ENCODE results near the gene KDM4E.
"Not testable (repeated sequence)": the region's sequence is repeated elsewhere in the genome, so short reads cannot be mapped to it uniquely, and the experiment has no call there.

The KDM4E gene

DNA sequence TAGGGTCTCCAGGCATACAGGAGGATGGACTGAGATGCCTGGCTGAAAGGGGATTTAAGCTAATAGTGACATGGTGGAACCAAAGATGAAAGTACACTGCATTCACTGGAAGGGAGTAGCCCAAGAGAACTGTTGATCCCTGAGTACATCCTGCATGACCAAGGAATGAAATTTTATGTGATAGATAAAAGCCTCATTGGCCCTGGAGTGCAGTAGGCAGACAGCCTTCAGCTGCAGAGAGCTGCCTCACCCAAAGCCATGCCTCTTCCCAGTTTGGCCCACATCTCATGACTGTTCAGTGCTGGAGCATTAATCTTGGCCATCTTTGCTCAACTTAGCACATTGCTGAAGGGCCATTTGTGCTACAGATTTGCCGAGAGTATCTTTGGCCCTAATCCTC is 8.0 kb downstream of the KDM4E start:
- DNase-seq (ENCODE audit: low read depth), result no peak
- TF ChIP-seq CTCF (IDR thresholded peaks at IDR 0.05; ENCODE audit: control insufficient read depth, extremely low read depth, insufficient read depth), result no peak
- no peak overlapping the region for H3K4me3 ChIP-seq (ENCODE audit: low read depth, low read length)

DNA sequence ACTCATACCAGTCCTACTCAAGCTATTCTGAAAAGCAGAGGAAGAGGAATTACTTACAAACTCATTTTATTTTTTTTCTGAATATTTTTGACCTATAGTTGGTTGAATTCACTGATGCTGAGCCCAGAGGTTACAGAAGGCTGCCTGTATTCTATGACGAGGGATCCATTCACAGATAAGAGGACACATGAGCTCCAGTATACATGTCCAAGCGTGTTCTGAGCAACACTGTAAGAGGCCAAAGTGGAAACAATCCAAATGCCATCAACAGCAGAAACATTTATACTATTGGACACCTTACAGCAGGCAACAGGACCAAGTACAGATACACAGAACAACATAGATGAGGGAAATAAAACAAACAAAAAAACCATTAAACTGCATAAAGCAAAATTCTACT is 10.3 kb downstream of the KDM4E start:
- no peak for DNase-seq (ENCODE audit: low read depth)
- no peak overlapping the region for H3K4me3 ChIP-seq (ENCODE audit: low read depth, low read length)
- no peak for TF ChIP-seq CTCF (IDR thresholded peaks at IDR 0.05; ENCODE audit: control insufficient read depth, extremely low read depth, insufficient read depth)

DNA sequence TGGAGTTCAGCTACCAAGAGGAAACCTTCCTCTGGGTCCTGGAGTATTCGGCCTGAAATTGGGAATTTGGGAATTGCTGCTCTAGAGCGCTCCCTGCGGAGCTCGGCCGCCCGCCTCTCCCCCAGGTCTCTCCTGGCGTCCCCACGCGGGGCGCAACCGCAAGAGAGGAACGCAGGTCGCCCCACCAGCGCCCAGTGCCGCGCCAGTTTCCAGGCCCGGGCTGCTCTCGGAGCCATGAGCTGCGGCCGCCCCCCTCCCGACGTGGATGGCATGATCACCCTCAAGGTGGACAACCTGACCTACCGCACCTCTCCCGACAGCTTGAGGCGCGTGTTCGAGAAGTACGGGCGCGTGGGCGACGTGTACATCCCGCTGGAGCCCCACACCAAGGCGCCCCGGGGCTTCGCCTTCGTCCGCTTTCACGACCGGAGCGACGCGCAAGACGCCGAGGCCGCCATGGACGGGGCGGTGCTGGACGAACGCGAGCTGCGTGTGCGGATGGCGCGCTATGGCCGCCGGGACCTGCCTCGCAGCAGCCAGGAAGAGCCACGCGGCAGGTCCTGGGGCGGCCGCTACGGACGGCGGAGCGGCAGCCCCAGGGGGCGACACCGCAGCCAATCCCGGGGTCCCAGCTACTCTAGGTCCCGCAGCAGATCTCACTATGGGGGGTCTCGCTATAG is 12.4 kb downstream of the KDM4E start:
- DNase-seq (ENCODE audit: low read depth); H3K4me3 ChIP-seq (ENCODE audit: low read depth, low read length): not testable (repeated sequence)

- H3K4me3 ChIP-seq (ENCODE audit: low read depth, low read length), result no peak overlapping the region
- no peak for DNase-seq (ENCODE audit: low read depth)
- no peak for TF ChIP-seq CTCF (IDR thresholded peaks at IDR 0.05; ENCODE audit: control insufficient read depth, extremely low read depth, insufficient read depth)
Observed at GRCh38 chr11:95042239-95042638, 17.2 kb downstream of the KDM4E start.

- TF ChIP-seq CTCF (IDR thresholded peaks at IDR 0.05; ENCODE audit: control insufficient read depth, extremely low read depth, insufficient read depth), result no peak
- DNase-seq (ENCODE audit: low read depth), result no peak
Observed at GRCh38 chr11:95042906-95043305, 17.8 kb downstream of the KDM4E start.

GRCh38 chr11:95044010-95044409 is 19.0 kb downstream of the KDM4E start:
- TF ChIP-seq CTCF (IDR thresholded peaks at IDR 0.05; ENCODE audit: control insufficient read depth, extremely low read depth, insufficient read depth), result no peak
- no peak for DNase-seq (ENCODE audit: low read depth)
- no peak overlapping the region for H3K4me3 ChIP-seq (ENCODE audit: low read depth, low read length)

More at GRCh38 chr11:95042906-95043305, 17.8 kb downstream of the KDM4E start:
- no peak overlapping the region for H3K4me3 ChIP-seq (ENCODE audit: low read depth, low read length)

- no peak overlapping the region for H3K4me3 ChIP-seq (ENCODE audit: low read depth, low read length)
- DNase-seq (ENCODE audit: low read depth), result no peak
Observed at GRCh38 chr11:95045812-95046211, 20.8 kb downstream of the KDM4E start.

GRCh38 chr11:95049122-95049521 is 24.1 kb downstream of the KDM4E start, which contains the start of gene KDM4F:
Gene KDM4F (plus strand): TSS chr11:95049422.
- DNase-seq (ENCODE audit: low read depth); H3K4me3 ChIP-seq (ENCODE audit: low read depth, low read length): not testable (repeated sequence)

More at GRCh38 chr11:95045812-95046211, 20.8 kb downstream of the KDM4E start:
- TF ChIP-seq CTCF (IDR thresholded peaks at IDR 0.05; ENCODE audit: control insufficient read depth, extremely low read depth, insufficient read depth), result no peak
